Muscle of arm (tissue), 12 donors: ENCODE data around the gene DOCK3. TPM values are rescaled to one million over a fixed set of nuclear protein-coding genes. Genes with fewer than 3 reads are reported as not detected.

ENCODE experiments used
- DNase-seq: peaks from one replicate; pipeline ENCODE4 v3.0.0-alpha.2; 2013
- polyA plus RNA-seq, 12 donors: library from polyadenylated mRNA; unstranded; fragments of 120-200 nt; gene quantifications; one replicate each; pipeline ENCODE4 v1.2.1, GENCODE V29; 2013; ENCODE audit not compliant: insufficient read length in 12 of 12

The DOCK3 gene
- polyA plus RNA-seq, 12 donors = 0.06 to 3.4 (median 0.23) TPM; not detected in 2

- peak; percentile 2 for DNase-seq
Measured at GRCh38 chr3:51311055-51311454, 636.3 kb downstream of the DOCK3 start.

- DNase-seq = no peak
Measured at GRCh38 chr3:51328206-51328605, 653.5 kb downstream of the DOCK3 start.

DNA sequence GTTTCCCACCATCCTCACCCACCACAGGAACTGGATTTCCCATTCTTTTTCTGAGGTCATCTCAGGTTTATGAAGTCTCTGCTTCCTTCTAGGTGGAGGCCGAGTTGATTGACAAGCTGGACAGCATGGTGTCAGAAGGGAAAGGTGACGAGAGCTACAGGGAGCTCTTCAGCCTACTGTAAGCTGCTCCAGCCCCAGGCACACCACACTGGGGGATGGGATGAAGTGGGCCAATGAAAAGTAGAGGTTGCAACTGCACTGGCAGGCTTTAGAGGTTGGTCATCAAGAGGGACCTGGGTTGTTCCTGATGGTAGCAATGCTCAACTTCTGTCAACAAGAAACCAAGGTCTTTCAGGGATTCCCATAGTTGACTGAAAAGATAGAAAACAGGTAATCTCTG lies 655.3 kb downstream of the DOCK3 start:
- DNase-seq = no peak

- DNase-seq = no peak
Measured at GRCh38 chr3:51332156-51332555, 657.4 kb downstream of the DOCK3 start.

GRCh38 chr3:51333021-51333420 lies 658.3 kb downstream of the DOCK3 start:
- DNase-seq = no peak

DNA sequence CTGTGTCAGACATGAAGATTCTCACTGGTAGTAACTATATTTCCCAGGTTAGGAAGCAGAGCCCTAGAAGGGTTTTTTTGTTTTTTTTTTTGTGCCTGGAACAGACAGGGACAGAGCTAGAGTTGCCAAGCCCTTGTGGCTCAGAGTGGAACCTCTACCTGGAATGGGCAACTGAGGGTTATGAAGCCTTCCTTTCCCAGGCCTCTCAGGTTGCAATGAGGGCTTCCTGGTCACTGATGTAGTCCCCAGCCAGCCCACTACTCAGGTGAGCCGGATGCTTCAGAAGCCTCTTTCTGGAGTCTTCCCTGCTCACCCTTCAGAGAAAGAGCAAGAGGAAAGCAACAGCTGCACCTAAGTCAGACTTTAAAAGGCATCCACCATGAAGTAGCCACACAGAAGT lies 661.5 kb downstream of the DOCK3 start:
- no peak for DNase-seq

DNA sequence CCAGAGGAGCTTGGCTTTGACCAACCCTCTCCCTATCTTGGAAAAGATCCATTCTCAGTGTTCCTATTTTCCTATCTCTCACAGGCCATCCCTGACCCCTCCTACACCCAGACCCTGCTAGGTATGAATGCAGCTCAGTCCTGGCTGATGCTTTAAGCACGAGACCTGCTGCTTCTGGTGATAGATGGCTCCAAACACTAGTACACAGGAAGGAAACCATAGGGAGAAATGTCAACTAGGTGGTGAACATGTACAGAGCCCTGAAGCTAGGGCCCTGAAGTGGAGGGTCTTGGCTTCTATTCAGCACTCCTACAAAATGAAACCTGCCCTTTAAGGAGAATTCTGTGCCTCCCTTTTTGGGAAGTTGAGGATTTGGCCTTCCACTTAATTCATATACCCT lies 662.9 kb downstream of the DOCK3 start:
- no peak for DNase-seq

DNA sequence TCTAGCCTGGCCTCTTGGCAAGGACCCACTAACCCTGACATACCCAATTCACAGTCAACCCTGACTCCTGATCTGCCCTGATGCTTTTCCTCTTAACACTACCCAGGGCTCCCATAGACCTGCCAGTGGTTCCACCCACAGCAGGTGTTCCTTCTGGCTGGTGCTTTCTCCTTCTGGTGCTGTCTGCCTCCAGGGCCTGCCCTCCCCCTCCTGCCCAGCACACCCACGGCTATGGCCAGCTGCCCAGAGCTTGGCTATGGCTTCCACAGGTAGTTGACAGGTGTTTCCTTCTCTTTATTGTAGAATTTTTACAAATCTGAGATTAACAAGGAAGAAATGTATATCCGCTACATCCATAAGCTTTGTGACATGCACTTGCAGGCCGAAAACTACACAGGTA lies 663.9 kb downstream of the DOCK3 start:
- no peak for DNase-seq

DNA sequence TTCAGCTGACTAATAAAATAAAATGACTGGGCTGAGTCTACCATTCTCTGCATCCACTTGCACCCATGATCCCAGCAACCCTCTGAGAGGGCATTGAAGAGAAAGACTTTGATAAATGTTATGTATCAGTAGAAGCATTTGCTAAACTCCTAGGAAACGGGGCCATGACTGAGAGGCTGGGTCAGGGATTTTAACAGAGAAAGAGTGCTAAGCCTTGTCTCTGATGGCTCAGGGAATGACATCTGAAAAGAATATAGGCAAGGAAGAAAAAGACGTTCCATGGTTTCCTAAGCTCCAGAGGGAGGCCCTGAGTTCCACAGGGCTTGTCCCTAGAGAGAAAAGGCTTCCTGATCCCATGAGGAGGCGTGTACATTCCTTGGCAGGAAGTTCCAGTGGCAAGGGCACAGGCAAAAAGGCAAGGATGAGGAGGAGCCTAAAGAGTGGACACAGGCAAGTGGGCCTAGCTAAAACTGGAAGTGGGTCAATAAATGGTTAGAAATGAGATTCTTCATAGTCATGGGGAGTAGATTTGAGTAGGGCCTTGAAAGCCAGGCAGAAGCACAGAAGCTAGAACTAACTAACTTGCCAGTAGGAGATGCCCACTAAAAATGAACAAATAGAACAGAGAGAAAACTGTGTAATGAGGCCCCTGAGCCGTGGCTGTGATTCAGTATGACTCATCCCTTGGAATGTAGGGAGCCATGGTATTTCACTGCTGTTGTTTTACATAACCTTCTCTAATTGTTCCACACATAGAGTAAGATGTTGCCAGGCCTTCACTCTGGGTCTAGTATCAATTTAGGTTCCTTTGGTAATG lies 665.5 kb downstream of the DOCK3 start:
- DNase-seq = no peak

DNA sequence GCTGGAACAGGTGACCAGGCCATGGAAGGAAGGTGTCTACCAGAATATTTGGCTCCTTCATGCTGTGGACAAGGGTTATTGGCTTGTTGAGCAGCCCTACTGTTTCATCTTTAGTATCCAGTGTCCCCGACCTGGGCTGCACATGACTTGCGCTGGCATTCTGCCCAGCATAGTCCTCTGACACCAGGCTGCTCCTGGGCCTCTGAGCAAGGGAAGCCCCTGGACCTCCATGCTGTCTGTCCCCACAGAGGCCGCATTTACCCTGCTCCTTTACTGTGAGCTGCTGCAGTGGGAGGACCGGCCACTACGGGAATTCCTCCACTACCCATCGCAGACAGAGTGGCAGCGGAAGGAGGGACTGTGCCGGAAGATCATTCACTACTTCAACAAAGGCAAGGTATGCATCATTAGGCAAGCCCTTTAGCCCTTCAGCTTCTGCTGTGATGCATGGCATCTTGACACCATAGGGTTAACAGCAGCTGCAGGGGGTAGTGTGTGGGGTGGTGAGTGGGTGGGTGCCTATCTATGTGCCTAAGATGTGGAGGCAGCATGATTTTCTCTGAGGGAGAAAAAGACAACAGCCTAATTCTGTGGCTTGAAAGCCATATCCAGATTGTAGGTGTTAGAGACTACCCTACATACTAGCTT lies 666.4 kb downstream of the DOCK3 start:
- no peak for DNase-seq

DNA sequence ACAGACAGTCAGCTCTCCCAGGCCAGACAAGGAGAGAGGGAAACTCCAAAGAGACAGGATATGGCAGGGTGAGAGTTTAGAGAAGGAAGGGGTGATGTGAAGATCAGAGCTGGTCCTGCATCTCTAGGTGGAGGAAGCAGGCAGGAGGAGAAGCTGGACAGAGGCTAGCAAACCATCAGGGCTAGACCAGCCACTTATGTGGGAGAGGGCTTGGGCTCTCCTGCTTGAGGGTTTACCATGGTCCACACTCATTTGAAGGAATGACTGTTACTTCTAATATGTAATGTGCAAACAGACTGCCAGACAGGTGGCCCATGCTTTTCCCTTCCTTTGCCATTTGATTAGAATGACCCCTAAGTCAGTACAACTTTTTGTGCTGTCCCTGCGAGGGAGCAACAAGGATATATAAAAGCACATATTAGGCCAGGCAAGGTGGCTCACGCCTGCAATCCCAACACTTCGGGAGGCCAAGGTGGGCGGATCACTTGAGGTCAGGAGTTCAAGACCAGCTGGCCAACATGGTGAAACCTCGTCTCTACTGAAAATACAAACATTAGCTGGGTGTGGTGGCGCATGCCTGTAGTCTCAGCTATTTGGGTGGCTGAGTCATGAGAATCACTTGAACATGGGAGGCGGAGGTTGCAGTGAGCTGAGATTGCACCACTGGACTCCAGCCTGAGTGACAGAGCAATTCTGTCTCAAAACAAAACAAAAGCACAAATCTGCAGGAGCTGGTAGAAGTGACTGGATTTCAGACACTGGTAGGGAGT lies 669.4 kb downstream of the DOCK3 start:
- no peak for DNase-seq

GRCh38 chr3:51350751-51351150 lies 676.0 kb downstream of the DOCK3 start:
- DNase-seq = no peak

GRCh38 chr3:51353131-51353530 lies 678.4 kb downstream of the DOCK3 start:
- no peak for DNase-seq

- DNase-seq = no peak
Measured at GRCh38 chr3:51353691-51354090, 679.0 kb downstream of the DOCK3 start.

GRCh38 chr3:51354172-51354571 lies 679.4 kb downstream of the DOCK3 start:
- DNase-seq = no peak

DNA sequence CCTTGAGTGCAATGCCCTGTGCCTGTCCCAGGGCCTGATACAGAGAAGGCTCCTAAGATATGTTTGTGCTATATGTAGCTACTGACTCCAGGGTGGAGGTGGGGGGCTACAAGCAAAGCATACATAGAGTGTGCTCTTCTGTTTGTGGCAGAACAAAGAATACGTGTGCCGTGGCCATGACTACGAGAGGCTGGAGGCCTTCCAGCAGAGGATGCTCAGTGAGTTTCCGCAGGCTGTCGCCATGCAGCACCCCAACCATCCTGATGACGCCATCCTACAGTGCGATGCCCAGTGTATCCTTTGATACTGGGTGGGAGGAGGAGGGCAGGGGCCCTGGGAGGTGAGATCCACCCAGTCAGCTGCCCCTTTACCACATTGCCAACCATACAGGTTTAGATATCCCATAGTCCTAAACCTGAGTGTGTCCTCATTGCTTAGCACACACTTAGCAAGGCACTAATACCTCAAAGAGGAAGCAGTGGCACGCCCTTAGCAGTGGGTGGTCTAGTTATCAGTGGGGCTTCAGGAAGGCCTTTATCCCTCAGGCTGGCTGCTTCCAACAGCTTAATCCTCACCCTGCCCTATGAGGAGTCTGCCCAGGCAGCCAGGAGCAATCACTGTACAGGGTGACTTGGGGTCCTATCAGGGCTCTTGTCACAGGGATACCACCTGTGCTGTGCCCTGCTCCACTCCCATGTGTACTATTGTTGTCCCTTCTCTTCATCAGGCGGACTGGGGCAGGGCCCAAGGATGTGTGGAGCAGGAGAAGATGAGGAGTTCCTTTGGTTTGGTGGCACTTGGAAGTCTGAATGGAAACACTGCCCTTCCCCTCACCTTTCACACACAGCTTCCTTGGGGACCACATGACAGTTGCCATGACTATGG lies 680.2 kb downstream of the DOCK3 start:
- no peak for DNase-seq

DNA sequence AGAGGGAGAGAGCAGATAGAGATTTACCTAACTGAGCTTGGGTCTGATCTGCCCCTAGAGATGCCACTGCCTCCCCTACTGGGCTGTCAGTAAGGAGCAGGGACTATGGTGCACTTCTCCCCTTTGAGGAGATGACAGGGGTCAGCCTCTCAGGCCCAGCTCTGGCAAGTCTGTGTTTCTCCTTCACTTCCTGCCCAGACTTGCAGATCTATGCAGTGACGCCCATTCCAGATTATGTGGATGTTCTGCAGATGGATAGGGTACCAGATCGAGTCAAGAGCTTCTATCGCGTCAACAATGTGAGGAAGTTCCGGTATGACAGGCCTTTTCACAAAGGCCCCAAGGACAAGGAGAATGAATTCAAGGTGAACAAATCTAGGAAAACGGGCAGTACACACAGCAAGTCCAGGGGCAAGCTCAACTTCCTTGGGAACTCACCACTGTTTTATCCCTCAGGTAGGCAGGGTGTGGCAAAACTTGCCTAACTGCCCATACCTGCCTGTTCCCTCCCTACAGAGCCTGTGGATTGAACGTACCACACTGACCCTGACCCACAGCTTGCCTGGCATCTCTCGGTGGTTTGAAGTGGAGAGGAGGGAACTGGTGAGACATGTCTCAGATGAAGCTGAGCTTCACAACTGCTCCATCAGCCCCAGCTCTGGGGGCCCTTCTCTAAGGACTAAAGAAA lies 681.3 kb downstream of the DOCK3 start:
- DNase-seq = no peak

GRCh38 chr3:51357856-51358255 lies 683.1 kb downstream of the DOCK3 start:
- no peak for DNase-seq

DNA sequence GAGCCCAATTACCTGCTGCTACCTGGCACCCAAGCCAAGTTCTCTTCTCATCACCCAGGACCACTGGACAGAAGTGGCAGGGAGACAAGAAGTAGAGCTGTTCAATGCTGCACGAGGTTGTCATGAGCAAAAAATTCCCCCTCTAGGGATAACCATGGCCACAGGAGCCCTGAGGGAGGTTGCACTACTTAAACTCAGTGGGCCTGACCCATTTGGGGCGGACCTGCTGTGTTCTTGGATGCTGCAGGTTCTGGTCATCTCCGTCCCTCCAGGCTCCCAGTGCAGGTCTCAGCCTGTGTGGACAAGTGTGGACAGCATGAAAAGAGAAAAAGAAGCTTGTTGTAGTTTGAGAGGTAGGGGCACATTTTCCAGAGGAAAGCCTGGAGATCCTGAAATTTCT lies 684.3 kb downstream of the DOCK3 start:
- DNase-seq = no peak

DNA sequence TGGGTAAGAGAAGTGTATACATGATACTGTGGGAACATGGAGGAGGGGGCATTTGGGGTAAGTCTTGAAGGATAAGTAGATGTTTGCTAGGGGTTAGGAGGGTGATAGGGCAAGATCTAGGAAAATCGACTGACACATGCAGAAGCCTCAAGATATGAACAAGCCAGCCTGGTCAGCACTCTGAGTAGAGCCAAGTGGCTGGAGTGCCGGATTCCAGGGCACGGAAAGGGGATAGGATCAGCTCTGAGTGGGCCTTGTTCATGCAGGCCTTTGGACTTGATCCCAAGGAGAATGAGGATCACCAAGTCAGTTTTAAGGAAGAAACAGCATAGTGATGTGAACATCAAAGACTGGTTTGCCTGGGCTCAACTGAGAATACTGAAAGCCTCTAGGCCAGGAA lies 686.1 kb downstream of the DOCK3 start:
- no peak for DNase-seq

DNA sequence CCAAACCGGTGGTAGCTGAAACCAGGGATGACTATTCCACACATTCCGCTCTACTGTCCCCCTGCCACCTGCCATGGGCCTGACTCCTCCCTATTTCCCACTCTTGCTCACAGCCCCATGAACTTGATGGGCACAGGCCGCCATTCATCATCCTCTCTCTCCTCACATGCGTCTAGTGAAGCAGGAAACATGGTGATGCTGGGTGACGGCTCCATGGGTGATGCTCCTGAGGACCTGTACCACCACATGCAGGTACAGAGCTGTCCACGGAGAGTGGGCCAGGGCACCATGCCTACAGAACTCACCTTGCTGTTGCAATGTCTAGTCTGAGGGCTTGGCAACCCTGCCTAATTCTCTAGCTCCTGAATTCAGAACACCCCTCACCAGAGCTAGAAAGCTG lies 687.0 kb downstream of the DOCK3 start:
- no peak for DNase-seq
